Common myeloid progenitor, CD34-positive (primary cell): Measurements from ENCODE around the gene CYP4F2.
A peak's percentile ranks its signal among the peaks of the same experiment; 100 is the strongest.
"Not testable (repeated sequence)": the region's sequence is repeated elsewhere in the genome, so short reads cannot be mapped to it uniquely, and the experiment has no call there.

Experiments used
- CTCF ChIA-PET: fragments of 350-600 bp; sonication (Branson Sonifier 250); formaldehyde crosslinking; loops from one replicate; lab custom pipeline; 2021; ENCODE audit warnings: antibody characterized with exemption; lab: Charles Lee
- POLR2A ChIA-PET: fragments of 350-600 bp; sonication (Branson Sonifier 250); formaldehyde crosslinking; loops from one replicate; lab custom pipeline; 2021; ENCODE audit warnings: antibody characterized with exemption; lab: Charles Lee
- DNase-seq, 3 donors: peaks; one replicate each; pipeline versions ENCODE4 v3.0.0 to v3.0.0-alpha.2; 2013
- H3K27ac ChIP-seq, 2 experiments: 1 replicate in 1 of 2; 2 replicates in 1 of 2; pipeline ENCODE4 v1.7.0; 2013; ENCODE audit warnings: inconsistent platforms in 2 of 2, low read length in 2 of 2, mild to moderate bottlenecking in 2 of 2, low read depth in 1 of 2, moderate library complexity in 1 of 2; ENCODE audit not compliant: severe bottlenecking in 2 of 2, insufficient read depth in 1 of 2, poor library complexity in 1 of 2
- H3K27me3 ChIP-seq, 5 experiments: replicated peaks in 2 of 5; 1 replicate in 3 of 5; 2 replicates in 2 of 5; pipeline versions ENCODE4 v1.6.1 to v1.7.0; 2013; ENCODE audit warnings: low read length in 4 of 5, mild to moderate bottlenecking in 2 of 5, moderate library complexity in 2 of 5, inconsistent platforms in 1 of 5; ENCODE audit not compliant: insufficient read depth in 5 of 5, control insufficient read depth in 4 of 5
- H3K36me3 ChIP-seq, 4 experiments: 1 replicate in 2 of 4; 2 replicates in 2 of 4; pipeline versions ENCODE4 v1.6.1 to v1.7.0; 2013; ENCODE audit warnings: low read length in 3 of 4, control low read depth in 1 of 4, mild to moderate bottlenecking in 1 of 4; ENCODE audit not compliant: control insufficient read depth in 4 of 4, insufficient read depth in 4 of 4
- H3K4me1 ChIP-seq, 4 experiments: 1 replicate in 3 of 4; 2 replicates in 1 of 4; pipeline versions ENCODE4 v1.6.1 to v1.7.1; 2013; ENCODE audit warnings: low read length in 3 of 4, mild to moderate bottlenecking in 3 of 4, control low read depth in 1 of 4, inconsistent platforms in 1 of 4, moderate library complexity in 1 of 4; ENCODE audit not compliant: control insufficient read depth in 4 of 4, insufficient read depth in 4 of 4; ENCODE audit errors: control extremely low read depth in 1 of 4
- H3K4me3 ChIP-seq, 7 experiments: 1 replicate in 4 of 7; 2 replicates in 3 of 7; pipeline versions ENCODE4 v1.5.1 to v1.7.0; 2013; ENCODE audit warnings: mild to moderate bottlenecking in 7 of 7, low read length in 6 of 7, moderate library complexity in 6 of 7, inconsistent platforms in 2 of 7, low read depth in 2 of 7, control low read depth in 1 of 7; ENCODE audit not compliant: insufficient read depth in 4 of 7, control insufficient read depth in 1 of 7; ENCODE audit errors: extremely low read depth in 1 of 7
- H3K9me3 ChIP-seq, 5 experiments: 1 replicate in 4 of 5; 2 replicates in 1 of 5; pipeline versions ENCODE4 v1.6.1 to v1.7.1; 2013; ENCODE audit warnings: low read length in 4 of 5, mild to moderate bottlenecking in 2 of 5, inconsistent platforms in 1 of 5, low read depth in 1 of 5, moderate library complexity in 1 of 5; ENCODE audit not compliant: control insufficient read depth in 4 of 5, insufficient read depth in 2 of 5; ENCODE audit errors: control extremely low read depth in 1 of 5
- WGBS: methylation state at CpG from one replicate; pipeline ENCODE4 v1.1.5; 2013; ENCODE audit not compliant: insufficient coverage; 5-methylcytosine and 5-hydroxymethylcytosine counted together

Gene CYP4F2

GRCh38 chr19:15835565-15836329 is 62.1 kb downstream of the CYP4F2 start:
- Histone ChIP-seq H3K27ac (peak overlapping the region; percentile 86 to 94), H3K4me3 (peak overlapping the region in 6 of 7 experiments; percentile 72 to 85 (median 78)), H3K4me1 (peaks cover 10 to 32% (median 22%) of the 10 kb centered on the region in 4 experiments)
- POLR2A ChIA-PET: interaction anchor here (1.3 kb wide), 1 partner anchor 34 kb away, joined by 6 read pairs; no protein-coding TSS in a partner anchor
- not testable (repeated sequence) for H3K36me3 ChIP-seq, H3K27me3 ChIP-seq, H3K9me3 ChIP-seq, DNase-seq
- WGBS: 32% methylated on average over 8 of the region's 11 CpGs
- CTCF ChIA-PET: interaction anchor here (1.6 to 1.8 kb wide), 2 partner anchors 16 to 23 kb away, joined by 4 read pairs; no protein-coding TSS in a partner anchor

- CTCF ChIA-PET: interaction anchor here (1.2 to 1.8 kb wide), 2 partner anchors 22 to 35 kb away, joined by 4 read pairs; no protein-coding TSS in a partner anchor
These were observed 63.6 kb downstream of the CYP4F2 start for GRCh38 chr19:15834232-15834631.

GRCh38 chr19:15831626-15832025 is 66.2 kb downstream of the CYP4F2 start:
- H3K27ac ChIP-seq: peak overlapping the region in 1 of 2 experiments; percentile 77
- H3K4me1 ChIP-seq: peaks cover 0 to 19% (median 12%) of the 10 kb centered on the region in 4 experiments
- 98% methylated on average over 5 of the region's 5 CpGs for WGBS
- POLR2A ChIA-PET: no interaction called here
- H3K4me3 ChIP-seq: no peak overlapping the region
- no peaks in the 10 kb centered on the region for H3K36me3 ChIP-seq
- H3K27me3 ChIP-seq: no peaks in the 10 kb centered on the region
- H3K9me3 ChIP-seq: no peaks in the 10 kb centered on the region
- CTCF ChIA-PET: no interaction called here
- no peak for DNase-seq

More at GRCh38 chr19:15834232-15834631, 63.6 kb downstream of the CYP4F2 start:
- DNase-seq, H3K36me3 ChIP-seq, H3K9me3 ChIP-seq, H3K27me3 ChIP-seq, H3K4me3 ChIP-seq, POLR2A ChIA-PET, H3K27ac ChIP-seq: not testable (repeated sequence)
- H3K4me1 ChIP-seq: peaks cover 10 to 31% (median 21%) of the 10 kb centered on the region in 4 experiments
- 87% methylated on average over 2 of the region's 3 CpGs for WGBS

- ChIA-PET CTCF (no interaction called here), POLR2A (interaction anchor here (0.6 kb wide), 1 partner anchor 67 kb away, joined by 4 read pairs; no protein-coding TSS in a partner anchor)
- Histone ChIP-seq H3K27me3 (no peaks in the 10 kb centered on the region), H3K4me3 (no peak overlapping the region), H3K9me3 (no peaks in the 10 kb centered on the region), H3K27ac (peak overlapping the region in 1 of 2 experiments; percentile 77), H3K4me1 (peaks cover 0 to 8% (median 3%) of the 10 kb centered on the region in 4 experiments), H3K36me3 (no peaks in the 10 kb centered on the region)
- no peak for DNase-seq
- 87% methylated on average over 8 of the region's 8 CpGs for WGBS
These were observed 68.1 kb downstream of the CYP4F2 start for GRCh38 chr19:15829786-15830185.

GRCh38 chr19:15829306-15829698 is 68.6 kb downstream of the CYP4F2 start:
- no peaks in the 10 kb centered on the region for H3K36me3 ChIP-seq
- no peaks in the 10 kb centered on the region for H3K9me3 ChIP-seq
- peak overlapping the region in 1 of 2 experiments; percentile 77 for H3K27ac ChIP-seq
- peaks cover 0 to 8% (median 3%) of the 10 kb centered on the region in 4 experiments for H3K4me1 ChIP-seq
- H3K4me3 ChIP-seq: no peak overlapping the region
- ChIA-PET CTCF (no interaction called here), POLR2A (no interaction called here)
- no peak for DNase-seq
- 96% methylated on average over 10 of the region's 10 CpGs for WGBS
- no peaks in the 10 kb centered on the region for H3K27me3 ChIP-seq

GRCh38 chr19:15828611-15829305 is 69.1 kb downstream of the CYP4F2 start:
- H3K9me3 ChIP-seq, H3K36me3 ChIP-seq, CTCF ChIA-PET, POLR2A ChIA-PET, H3K4me1 ChIP-seq, H3K27me3 ChIP-seq, H3K4me3 ChIP-seq: not testable (repeated sequence)
- H3K27ac ChIP-seq: peak overlapping the region in 1 of 2 experiments; percentile 77
- WGBS: 81% methylated on average over 12 of the region's 13 CpGs
- peak in 1 of 3 donors; percentile 24 for DNase-seq
